ENCODE measurements around the gene TAGLN. TPM values are rescaled to one million over a fixed set of nuclear protein-coding genes. Genes with fewer than 3 reads are reported as not detected.

TAGLN gene
- 1.3 TPM for total RNA-seq

- DNase-seq (ENCODE audit: low read depth in 2 of 3, low spot score in 2 of 3), result no peak
Measured at GRCh38 chr11:117199053-117199915, at the start of gene TAGLN. Gene TAGLN, plus strand, starts transcription at chr11:117199370. Its CDS starts 3,644 bp downstream, at chr11:117203014.

- no peak for DNase-seq (ENCODE audit: low read depth in 2 of 3, low spot score in 2 of 3)
Measured at GRCh38 chr11:117152066-117152465, 47.1 kb upstream of the TAGLN start.

- no peak for DNase-seq (ENCODE audit: low read depth in 2 of 3, low spot score in 2 of 3)
Measured at GRCh38 chr11:117154468-117154867, 44.7 kb upstream of the TAGLN start.

GRCh38 chr11:117157507-117157906 is 41.7 kb upstream of the TAGLN start:
- DNase-seq (ENCODE audit: low read depth in 2 of 3, low spot score in 2 of 3), result no peak

GRCh38 chr11:117159892-117160291 is 39.3 kb upstream of the TAGLN start:
- DNase-seq (ENCODE audit: low read depth in 2 of 3, low spot score in 2 of 3), result no peak

GRCh38 chr11:117160826-117161225 is 38.3 kb upstream of the TAGLN start:
- peak in 2 of 3 donors; percentile 27 to 52 for DNase-seq (ENCODE audit: low read depth in 2 of 3, low spot score in 2 of 3)

GRCh38 chr11:117166491-117166890 is 32.7 kb upstream of the TAGLN start:
- DNase-seq (ENCODE audit: low read depth in 2 of 3, low spot score in 2 of 3), result no peak

GRCh38 chr11:117169736-117170135 is 29.4 kb upstream of the TAGLN start:
- DNase-seq (ENCODE audit: low read depth in 2 of 3, low spot score in 2 of 3), result no peak

- DNase-seq (ENCODE audit: low read depth in 2 of 3, low spot score in 2 of 3), result no peak
Measured at GRCh38 chr11:117170210-117170609, 29.0 kb upstream of the TAGLN start.

- no peak for DNase-seq (ENCODE audit: low read depth in 2 of 3, low spot score in 2 of 3)
Measured at GRCh38 chr11:117171007-117171403, 28.2 kb upstream of the TAGLN start.

- DNase-seq (ENCODE audit: low read depth in 2 of 3, low spot score in 2 of 3), result peak in 1 of 3 donors; percentile 5
Measured at GRCh38 chr11:117171404-117172061, 27.6 kb upstream of the TAGLN start.

- DNase-seq (ENCODE audit: low read depth in 2 of 3, low spot score in 2 of 3), result no peak
Measured at GRCh38 chr11:117172724-117173421, 26.3 kb upstream of the TAGLN start.

GRCh38 chr11:117175104-117175503 is 24.1 kb upstream of the TAGLN start:
- no peak for DNase-seq (ENCODE audit: low read depth in 2 of 3, low spot score in 2 of 3)

GRCh38 chr11:117175781-117176180 is 23.4 kb upstream of the TAGLN start:
- DNase-seq (ENCODE audit: low read depth in 2 of 3, low spot score in 2 of 3), result no peak

GRCh38 chr11:117176186-117176585 is 23.0 kb upstream of the TAGLN start:
- DNase-seq (ENCODE audit: low read depth in 2 of 3, low spot score in 2 of 3), result no peak

GRCh38 chr11:117177534-117178209 is 21.5 kb upstream of the TAGLN start:
- DNase-seq (ENCODE audit: low read depth in 2 of 3, low spot score in 2 of 3), result no peak

- DNase-seq (ENCODE audit: low read depth in 2 of 3, low spot score in 2 of 3), result peak; percentile 77 to 93 (median 89)
Measured at GRCh38 chr11:117178210-117179034, 20.7 kb upstream of the TAGLN start, which contains the start of gene SIDT2. Gene SIDT2, plus strand, starts transcription at chr11:117178743. Its CDS starts 521 bp downstream, at chr11:117179264.

- DNase-seq (ENCODE audit: low read depth in 2 of 3, low spot score in 2 of 3), result peak in 1 of 3 donors; percentile 42
Measured at GRCh38 chr11:117179048-117179999, 19.8 kb upstream of the TAGLN start.

GRCh38 chr11:117180020-117180419 is 19.1 kb upstream of the TAGLN start:
- DNase-seq (ENCODE audit: low read depth in 2 of 3, low spot score in 2 of 3), result no peak
